GM12864 (cell line): Measurements from ENCODE around the gene STAMBPL1.

ENCODE experiments used
- DNase-seq: peaks from one replicate; pipeline ENCODE4 v3.0.0-alpha.2; 2011; ENCODE audit warnings: low read depth
- H3K4me3 ChIP-seq: 2 replicates; pipeline ENCODE4 v1.5.1; 2011; ENCODE audit warnings: mild to moderate bottlenecking, low read depth, low read length, control low read depth
- CTCF ChIP-seq: IDR thresholded peaks from 2 replicates; pipeline ENCODE4 v1.5.1; 2011; ENCODE audit warnings: low read depth, mild to moderate bottlenecking, moderate library complexity, low read length, control low read depth, inconsistent platforms; ENCODE audit errors: missing control alignments

Gene STAMBPL1

GRCh38 chr10:88944813-88945212 lies 64.8 kb downstream of the STAMBPL1 start:
- no peak for DNase-seq
- TF ChIP-seq CTCF = no peak
- H3K4me3 ChIP-seq = no peak overlapping the region

DNA sequence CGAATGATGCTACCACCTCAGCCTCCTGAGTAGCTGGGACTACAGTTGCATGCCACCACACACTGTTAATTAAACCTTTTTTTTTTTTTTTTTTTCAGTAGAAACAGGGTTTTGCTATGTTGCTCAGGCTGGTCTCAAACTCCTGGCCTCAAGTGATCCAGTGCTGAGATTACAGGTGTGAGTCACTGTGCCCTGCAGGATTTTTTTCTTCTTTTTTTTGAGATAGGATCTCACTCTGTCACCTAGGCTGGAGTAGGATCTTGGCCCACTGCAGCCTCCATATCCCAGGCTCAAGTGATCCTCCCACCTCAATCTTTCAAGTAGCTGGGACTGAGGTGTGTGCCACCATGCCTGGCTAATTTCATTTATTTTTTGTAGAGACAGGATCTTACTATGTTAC lies 66.2 kb downstream of the STAMBPL1 start:
- no peak overlapping the region for H3K4me3 ChIP-seq
- no peak for TF ChIP-seq CTCF
- no peak for DNase-seq

GRCh38 chr10:88946965-88947590 lies 67.0 kb downstream of the STAMBPL1 start:
- H3K4me3 ChIP-seq = no peak overlapping the region
- no peak for TF ChIP-seq CTCF
- no peak for DNase-seq

GRCh38 chr10:88949051-88949450 lies 69.0 kb downstream of the STAMBPL1 start:
- no peak for DNase-seq
- no peak for TF ChIP-seq CTCF
- H3K4me3 ChIP-seq = no peak overlapping the region

DNA sequence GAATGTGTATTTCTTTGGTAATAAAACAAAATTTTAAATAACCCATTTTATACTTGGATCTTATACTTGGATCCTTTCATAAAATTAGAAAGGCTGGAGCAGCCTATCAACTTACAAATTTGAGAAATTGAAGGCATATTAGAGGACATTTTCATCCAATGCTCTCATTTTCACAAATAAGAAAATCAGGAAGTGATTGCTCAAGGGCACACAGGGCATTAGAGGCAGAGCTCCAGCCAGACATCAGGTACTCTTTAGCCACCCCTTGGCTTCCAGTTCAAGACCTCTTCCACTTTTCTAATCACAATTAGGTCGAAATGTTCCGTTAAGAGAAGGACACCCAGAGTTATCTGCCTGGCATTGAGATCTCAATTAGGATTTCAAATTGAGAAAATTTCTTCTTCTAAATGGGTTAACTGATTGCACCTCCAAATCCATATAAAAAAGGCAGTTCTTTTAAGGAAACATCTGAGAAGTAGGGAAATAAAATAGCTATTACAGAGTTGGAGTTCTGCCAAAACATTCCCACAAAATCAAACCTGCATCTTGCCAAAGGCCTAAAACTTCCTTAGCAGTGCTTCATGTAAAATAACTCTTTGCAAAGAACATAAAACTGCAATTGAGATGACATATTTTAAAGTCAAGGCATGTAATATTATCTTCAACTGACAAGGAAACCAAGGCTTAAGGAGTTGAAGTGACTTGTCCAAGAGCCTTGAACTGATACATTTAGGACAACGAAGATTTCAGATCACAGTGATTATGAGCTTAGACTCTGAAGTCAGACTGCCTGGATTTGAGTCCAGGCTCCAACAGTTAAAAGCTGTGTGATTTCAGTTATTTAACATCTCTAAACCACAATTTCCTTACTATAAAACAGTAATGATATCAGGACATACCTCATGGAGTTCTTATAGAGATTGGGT lies 70.1 kb downstream of the STAMBPL1 start:
- TF ChIP-seq CTCF = no peak
- DNase-seq = no peak
- no peak overlapping the region for H3K4me3 ChIP-seq

DNA sequence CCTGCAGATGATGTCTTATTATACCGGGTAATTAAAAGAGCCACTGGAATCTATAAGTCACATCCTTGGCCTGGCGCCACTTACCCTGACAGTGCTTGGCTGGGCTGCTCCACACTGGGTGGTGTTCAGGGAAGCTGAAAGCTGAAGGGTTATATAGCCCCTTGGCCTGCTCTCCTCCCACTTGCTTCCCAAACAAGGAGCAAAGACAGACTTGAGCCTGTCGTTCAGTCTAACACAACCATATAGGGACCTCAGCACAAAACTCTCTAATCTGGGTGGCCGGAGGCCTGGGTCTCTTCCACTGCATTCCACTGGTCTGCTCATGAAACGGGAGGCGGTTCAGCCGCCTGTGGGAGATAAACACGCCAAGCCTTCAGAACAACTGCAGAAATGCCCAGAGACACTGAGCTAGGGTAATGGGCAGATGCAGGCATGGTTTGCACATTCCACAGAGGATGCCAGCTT lies 72.6 kb downstream of the STAMBPL1 start, which contains the start of gene ACTA2:
ACTA2 (minus strand) TSS at position 127 of the 465 bp plus-strand sequence. CDS start 3,843 bp downstream, outside the sequence.
- TF ChIP-seq CTCF = no peak
- no peak within 1 kb of the TSS for H3K4me3 ChIP-seq
- DNase-seq = no peak
